Breast epithelium (tissue), 3 donors: ENCODE data around the gene KLC3.

Source experiments
- CTCF ChIP-seq, 3 donors: fragments of 450-650 bp; IDR thresholded peaks; one replicate each; pipeline ENCODE4 v1.5.1; 2016 to 2017; ENCODE audit warnings: antibody characterized with exemption in 3 of 3, mild to moderate bottlenecking in 3 of 3, moderate library complexity in 3 of 3
- POLR2A ChIP-seq: fragments of 450-650 bp; IDR thresholded peaks from one replicate; pipeline ENCODE4 v1.6.1; 2016; ENCODE audit warnings: antibody characterized with exemption, mild to moderate bottlenecking, moderate library complexity

- TF ChIP-seq POLR2A = no peak
- TF ChIP-seq CTCF (IDR thresholded peaks at IDR 0.05) = no peak
Measured at GRCh38 chr19:45364696-45365095, 24.1 kb downstream of the KLC3 start.
